Measurements from ENCODE around the gene EZR.

Gene EZR

DNA sequence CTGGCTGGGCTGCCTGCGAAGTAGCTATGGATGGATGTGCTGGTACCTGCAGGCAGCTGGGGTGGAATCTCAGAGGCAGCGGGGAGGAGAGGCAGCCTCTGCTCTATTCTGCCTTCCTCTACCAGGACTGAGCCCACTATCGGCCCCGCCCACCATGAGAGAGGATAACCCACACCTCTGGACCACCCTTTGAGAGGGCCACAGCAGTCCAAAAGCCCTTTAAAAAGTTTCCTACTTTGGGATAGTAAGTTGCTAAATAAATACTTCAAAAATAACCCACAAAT, 36.1 kb downstream of the EZR start:
- Histone ChIP-seq H3K36me3 (ENCODE audit: control insufficient read depth in 1 of 2, insufficient read depth in 2 of 2, low read depth in 1 of 2, low read length in 2 of 2) (peaks cover 23 to 51% of the 10 kb centered on the region in 2 experiments), H3K9me3 (ENCODE audit: control insufficient read depth, low read length) (no peaks in the 10 kb centered on the region), H3K18ac (ENCODE audit: low read depth in 1 of 2, low read length in 2 of 2) (no peak overlapping the region), H3K4me3 (ENCODE audit: insufficient read depth in 1 of 2, low read depth in 1 of 2, low read length in 2 of 2) (no peak overlapping the region), H3K27me3 (ENCODE audit: control insufficient read depth in 1 of 2, insufficient read depth in 1 of 2, low read length in 2 of 2) (no peaks in the 10 kb centered on the region), H4K8ac (ENCODE audit: low read length) (no peak overlapping the region), H3K4me2 (ENCODE audit: low read length, poor library complexity, severe bottlenecking) (no peak overlapping the region), H2AFZ (ENCODE audit: low read depth, low read length) (no peak overlapping the region), H3K27ac (ENCODE audit: low read length, poor library complexity, severe bottlenecking) (no peak overlapping the region), H2BK15ac (ENCODE audit: low read depth, poor library complexity, severe bottlenecking) (no peak overlapping the region), H3K23ac (ENCODE audit: low read length in 2 of 2) (no peak overlapping the region), H3K4me1 (ENCODE audit: control insufficient read depth, insufficient read depth, low read depth, low read length) (peaks cover 7% of the 10 kb centered on the region), H3K9ac (ENCODE audit: low read length) (no peak overlapping the region), H3K4ac (ENCODE audit: low read depth in 1 of 2, low read length in 2 of 2) (no peak overlapping the region), H2AK5ac (ENCODE audit: low read length, severe bottlenecking) (no peak overlapping the region), H2BK5ac (ENCODE audit: low read depth, low read length, poor library complexity, severe bottlenecking) (no peak overlapping the region), H2BK120ac (ENCODE audit: low read depth, low read length) (no peak overlapping the region), H4K91ac (ENCODE audit: low read length) (no peak overlapping the region), H3K79me1 (replicated peaks; ENCODE audit: low read length, poor library complexity, severe bottlenecking) (peaks cover 39% of the 10 kb centered on the region), H2BK12ac (ENCODE audit: low read length in 2 of 2) (no peak overlapping the region), H3K14ac (ENCODE audit: low read length in 2 of 2) (no peak overlapping the region)
- no peak for DNase-seq
- WGBS = 100% methylated on average over 1 of the region's 4 CpGs

DNA sequence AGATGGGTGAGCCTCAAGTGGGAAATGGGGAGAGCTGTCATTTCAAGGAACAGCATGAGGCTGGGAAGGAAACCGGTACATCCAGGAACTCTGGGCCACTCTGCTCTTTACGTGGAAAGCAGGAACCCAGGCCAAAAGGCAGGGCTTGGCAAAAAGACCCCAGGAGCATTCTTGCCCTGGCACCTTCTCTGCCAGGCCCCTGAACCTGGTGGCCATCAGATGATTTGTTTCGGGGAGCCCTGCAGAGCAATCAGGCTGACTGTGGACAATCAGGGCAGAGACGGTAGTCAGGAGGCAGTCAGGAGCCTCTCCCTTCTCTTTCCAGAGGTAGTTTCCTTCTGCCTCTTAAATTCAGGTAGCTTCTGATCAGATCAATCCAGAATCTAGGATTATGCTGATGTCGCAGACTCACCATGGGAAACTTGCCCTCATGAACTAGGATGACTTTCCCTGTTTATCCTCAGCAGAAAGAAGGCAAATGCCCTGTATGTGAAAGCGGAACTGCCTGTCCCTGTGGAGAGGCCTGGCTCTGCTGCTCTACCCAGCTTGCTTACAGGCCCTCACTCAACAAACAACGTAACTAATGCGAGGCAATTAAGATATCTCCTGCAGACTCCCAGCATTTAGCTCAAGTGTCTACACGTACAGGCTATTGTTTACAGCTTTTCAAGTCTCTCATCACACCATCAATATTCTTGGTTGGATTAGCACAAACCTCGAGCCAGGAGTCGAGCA, 36.6 kb downstream of the EZR start:
- H3K79me1 ChIP-seq (replicated peaks; ENCODE audit: low read length, poor library complexity, severe bottlenecking) = peaks cover 41% of the 10 kb centered on the region
- WGBS = 82% methylated on average over 11 of the region's 11 CpGs
- H3K27ac ChIP-seq (ENCODE audit: low read length, poor library complexity, severe bottlenecking) = no peak overlapping the region
- no peaks in the 10 kb centered on the region for H3K9me3 ChIP-seq (ENCODE audit: control insufficient read depth, low read length)
- no peak overlapping the region for H4K8ac ChIP-seq (ENCODE audit: low read length)
- H3K4me3 ChIP-seq (ENCODE audit: insufficient read depth in 1 of 2, low read depth in 1 of 2, low read length in 2 of 2) = no peak overlapping the region
- no peak overlapping the region for H3K9ac ChIP-seq (ENCODE audit: low read length)
- H2BK15ac ChIP-seq (ENCODE audit: low read depth, poor library complexity, severe bottlenecking) = no peak overlapping the region
- no peak overlapping the region for H2AFZ ChIP-seq (ENCODE audit: low read depth, low read length)
- H2BK5ac ChIP-seq (ENCODE audit: low read depth, low read length, poor library complexity, severe bottlenecking) = no peak overlapping the region
- no peak overlapping the region for H3K14ac ChIP-seq (ENCODE audit: low read length in 2 of 2)
- peaks cover 7% of the 10 kb centered on the region for H3K4me1 ChIP-seq (ENCODE audit: control insufficient read depth, insufficient read depth, low read depth, low read length)
- H4K91ac ChIP-seq (ENCODE audit: low read length) = no peak overlapping the region
- no peak overlapping the region for H2BK12ac ChIP-seq (ENCODE audit: low read length in 2 of 2)
- DNase-seq = no peak
- no peak overlapping the region for H2BK120ac ChIP-seq (ENCODE audit: low read depth, low read length)
- H2AK5ac ChIP-seq (ENCODE audit: low read length, severe bottlenecking) = peak overlapping the region; percentile 29
- peaks cover 23 to 53% of the 10 kb centered on the region in 2 experiments for H3K36me3 ChIP-seq (ENCODE audit: control insufficient read depth in 1 of 2, insufficient read depth in 2 of 2, low read depth in 1 of 2, low read length in 2 of 2)
- H3K4ac ChIP-seq (ENCODE audit: low read depth in 1 of 2, low read length in 2 of 2) = no peak overlapping the region
- no peak overlapping the region for H3K4me2 ChIP-seq (ENCODE audit: low read length, poor library complexity, severe bottlenecking)
- no peak overlapping the region for H3K23ac ChIP-seq (ENCODE audit: low read length in 2 of 2)
- no peaks in the 10 kb centered on the region for H3K27me3 ChIP-seq (ENCODE audit: control insufficient read depth in 1 of 2, insufficient read depth in 1 of 2, low read length in 2 of 2)
- no peak overlapping the region for H3K18ac ChIP-seq (ENCODE audit: low read depth in 1 of 2, low read length in 2 of 2)

DNA sequence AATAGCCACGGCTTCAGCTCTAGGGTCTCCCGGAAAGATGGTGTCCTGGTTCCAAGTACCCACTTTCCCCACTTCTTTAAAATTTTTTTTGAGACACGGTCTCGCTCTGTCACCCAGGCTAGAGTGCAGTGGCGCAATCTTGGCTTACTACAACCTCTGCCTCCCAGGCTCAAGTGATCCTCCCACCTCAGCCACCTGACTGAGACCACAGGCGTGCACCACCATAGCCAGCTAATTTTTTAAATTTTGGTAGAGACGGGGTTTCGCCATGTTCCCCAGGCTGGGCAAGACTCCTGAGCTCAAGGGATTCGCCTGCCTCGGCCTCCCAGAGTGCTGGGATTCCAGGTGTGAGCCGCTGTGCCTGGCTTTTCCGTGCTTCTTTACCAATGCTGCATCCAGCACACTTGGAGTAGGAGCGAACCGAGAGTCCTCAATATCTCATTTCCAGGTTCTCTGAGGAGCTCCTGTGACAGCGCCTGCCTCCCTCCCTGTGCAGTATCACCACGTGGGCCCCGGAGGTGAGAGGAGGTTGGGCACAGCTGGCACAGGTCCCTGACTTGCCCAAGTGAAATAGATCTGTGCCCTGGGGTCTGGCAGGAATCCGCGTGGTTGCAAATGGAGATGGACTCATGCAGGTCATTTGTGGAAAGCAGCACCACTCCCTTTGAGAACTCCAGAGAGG, 37.3 kb downstream of the EZR start:
- H2AK5ac ChIP-seq (ENCODE audit: low read length, severe bottlenecking) = no peak overlapping the region
- no peak overlapping the region for H3K18ac ChIP-seq (ENCODE audit: low read depth in 1 of 2, low read length in 2 of 2)
- H3K4me2 ChIP-seq (ENCODE audit: low read length, poor library complexity, severe bottlenecking) = no peak overlapping the region
- H2BK5ac ChIP-seq (ENCODE audit: low read depth, low read length, poor library complexity, severe bottlenecking) = no peak overlapping the region
- H3K27ac ChIP-seq (ENCODE audit: low read length, poor library complexity, severe bottlenecking) = no peak overlapping the region
- H3K79me1 ChIP-seq (replicated peaks; ENCODE audit: low read length, poor library complexity, severe bottlenecking) = peaks cover 45% of the 10 kb centered on the region
- no peak overlapping the region for H4K91ac ChIP-seq (ENCODE audit: low read length)
- 91% methylated on average over 19 of the region's 19 CpGs for WGBS
- H3K4me3 ChIP-seq (ENCODE audit: insufficient read depth in 1 of 2, low read depth in 1 of 2, low read length in 2 of 2) = no peak overlapping the region
- no peak overlapping the region for H2AFZ ChIP-seq (ENCODE audit: low read depth, low read length)
- no peaks in the 10 kb centered on the region for H3K27me3 ChIP-seq (ENCODE audit: control insufficient read depth in 1 of 2, insufficient read depth in 1 of 2, low read length in 2 of 2)
- H3K4me1 ChIP-seq (ENCODE audit: control insufficient read depth, insufficient read depth, low read depth, low read length) = peaks cover 7% of the 10 kb centered on the region
- H4K8ac ChIP-seq (ENCODE audit: low read length) = no peak overlapping the region
- no peak overlapping the region for H3K9ac ChIP-seq (ENCODE audit: low read length)
- no peak overlapping the region for H3K14ac ChIP-seq (ENCODE audit: low read length in 2 of 2)
- H3K9me3 ChIP-seq (ENCODE audit: control insufficient read depth, low read length) = no peaks in the 10 kb centered on the region
- H3K4ac ChIP-seq (ENCODE audit: low read depth in 1 of 2, low read length in 2 of 2) = no peak overlapping the region
- H2BK15ac ChIP-seq (ENCODE audit: low read depth, poor library complexity, severe bottlenecking) = no peak overlapping the region
- no peak for DNase-seq
- no peak overlapping the region for H2BK120ac ChIP-seq (ENCODE audit: low read depth, low read length)
- no peak overlapping the region for H2BK12ac ChIP-seq (ENCODE audit: low read length in 2 of 2)
- peaks cover 23 to 52% of the 10 kb centered on the region in 2 experiments for H3K36me3 ChIP-seq (ENCODE audit: control insufficient read depth in 1 of 2, insufficient read depth in 2 of 2, low read depth in 1 of 2, low read length in 2 of 2)
- H3K23ac ChIP-seq (ENCODE audit: low read length in 2 of 2) = no peak overlapping the region

DNA sequence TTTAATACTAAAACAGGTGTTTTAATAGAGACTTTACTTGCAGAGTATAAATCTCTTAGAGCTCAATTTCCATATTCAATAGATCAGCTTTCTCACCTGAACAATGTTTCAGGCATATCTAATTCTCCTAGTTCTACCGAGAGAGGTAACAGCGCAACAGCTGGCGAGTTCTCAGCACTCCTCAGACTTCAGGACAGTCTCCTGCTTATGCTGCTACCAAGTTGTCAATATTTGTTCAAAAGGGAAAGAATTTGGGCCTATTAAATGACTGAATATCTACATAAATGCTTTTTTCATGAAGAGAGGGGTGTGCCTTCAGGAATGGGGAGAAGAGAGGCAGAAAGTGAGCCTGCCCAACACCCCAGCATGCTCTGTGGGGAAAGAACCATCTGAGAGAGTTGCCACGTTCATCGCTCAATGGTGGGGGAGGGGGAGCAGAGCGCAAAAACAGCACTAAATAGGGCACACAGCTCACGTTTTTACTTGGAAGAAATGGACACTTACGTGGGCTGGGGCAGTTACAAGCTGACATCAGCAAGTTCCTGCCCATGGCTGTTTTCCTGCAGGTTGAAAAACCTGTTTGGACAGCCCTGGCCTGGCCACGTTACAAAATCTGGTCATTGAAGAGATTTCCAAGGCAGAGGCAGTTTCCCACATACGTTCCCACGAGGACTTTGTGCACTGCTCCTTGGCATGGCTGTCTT, 38.0 kb downstream of the EZR start:
- Histone ChIP-seq H2BK15ac (ENCODE audit: low read depth, poor library complexity, severe bottlenecking) (no peak overlapping the region), H2AFZ (ENCODE audit: low read depth, low read length) (no peak overlapping the region), H2BK12ac (ENCODE audit: low read length in 2 of 2) (no peak overlapping the region), H3K23ac (ENCODE audit: low read length in 2 of 2) (no peak overlapping the region), H3K4me3 (ENCODE audit: insufficient read depth in 1 of 2, low read depth in 1 of 2, low read length in 2 of 2) (no peak overlapping the region), H4K8ac (ENCODE audit: low read length) (no peak overlapping the region), H3K4ac (ENCODE audit: low read depth in 1 of 2, low read length in 2 of 2) (no peak overlapping the region), H4K91ac (ENCODE audit: low read length) (no peak overlapping the region), H3K79me1 (replicated peaks; ENCODE audit: low read length, poor library complexity, severe bottlenecking) (peaks cover 48% of the 10 kb centered on the region), H3K27ac (ENCODE audit: low read length, poor library complexity, severe bottlenecking) (no peak overlapping the region), H3K9ac (ENCODE audit: low read length) (no peak overlapping the region), H3K9me3 (ENCODE audit: control insufficient read depth, low read length) (no peaks in the 10 kb centered on the region), H3K4me2 (ENCODE audit: low read length, poor library complexity, severe bottlenecking) (no peak overlapping the region), H3K36me3 (ENCODE audit: control insufficient read depth in 1 of 2, insufficient read depth in 2 of 2, low read depth in 1 of 2, low read length in 2 of 2) (peaks cover 28 to 56% of the 10 kb centered on the region in 2 experiments), H3K18ac (ENCODE audit: low read depth in 1 of 2, low read length in 2 of 2) (no peak overlapping the region), H3K27me3 (ENCODE audit: control insufficient read depth in 1 of 2, insufficient read depth in 1 of 2, low read length in 2 of 2) (no peaks in the 10 kb centered on the region), H2BK120ac (ENCODE audit: low read depth, low read length) (no peak overlapping the region), H2BK5ac (ENCODE audit: low read depth, low read length, poor library complexity, severe bottlenecking) (no peak overlapping the region), H3K14ac (ENCODE audit: low read length in 2 of 2) (no peak overlapping the region), H3K4me1 (ENCODE audit: control insufficient read depth, insufficient read depth, low read depth, low read length) (peaks cover 7% of the 10 kb centered on the region), H2AK5ac (ENCODE audit: low read length, severe bottlenecking) (no peak overlapping the region)
- 81% methylated on average over 11 of the region's 11 CpGs for WGBS
- no peak for DNase-seq

Measured in mesenchymal stem cell (in vitro differentiated cells and primary cell).